Measurements from ENCODE around the gene OBI1.
A peak's percentile ranks its signal among the peaks of the same experiment; 100 is the strongest.

Gene OBI1

GRCh38 chr13:78675112-78675511, 16.2 kb upstream of the OBI1 start:
- Histone ChIP-seq H3K27ac (replicated peaks; ENCODE audit: low read length) (no peak overlapping the region), H2BK15ac (ENCODE audit: low read length) (no peak overlapping the region), H3K23ac (ENCODE audit: low read depth, low read length, poor library complexity) (no peak overlapping the region), H3K79me1 (ENCODE audit: low read depth, low read length) (no peaks in the 10 kb centered on the region), H2AK5ac (ENCODE audit: low read depth, low read length) (no peak overlapping the region), H3K4me1 (ENCODE audit: control insufficient read depth in 2 of 2, insufficient read depth in 1 of 2, low read depth in 1 of 2, low read length in 2 of 2) (peaks cover 0 to under 1% of the 10 kb centered on the region in 2 donors), H3K9ac (ENCODE audit: low read depth, low read length, poor library complexity) (no peak overlapping the region), H3K27me3 (ENCODE audit: control insufficient read depth in 3 of 3, insufficient read depth in 3 of 3, low read depth in 1 of 3, low read length in 3 of 3) (peaks cover 0 to 27% (median 0%) of the 10 kb centered on the region in 3 experiments), H3K36me3 (replicated peaks in 1 of 2; ENCODE audit: control insufficient read depth in 2 of 2, insufficient read depth in 2 of 2, low read length in 2 of 2) (no peaks in the 10 kb centered on the region), H2BK5ac (ENCODE audit: low read length) (no peak overlapping the region), H3K18ac (ENCODE audit: low read length) (no peak overlapping the region), H4K91ac (ENCODE audit: low read depth, low read length, poor library complexity) (no peak overlapping the region), H2BK120ac (ENCODE audit: low read depth, low read length) (no peak overlapping the region), H2BK12ac (ENCODE audit: low read length) (no peak overlapping the region), H3K9me3 (replicated peaks in 1 of 2; ENCODE audit: control insufficient read depth in 2 of 2, insufficient read depth in 1 of 2, low read depth in 1 of 2, low read length in 2 of 2) (no peaks in the 10 kb centered on the region), H3K4ac (ENCODE audit: low read length) (no peak overlapping the region), H4K8ac (ENCODE audit: low read depth, low read length) (no peak overlapping the region), H2AFZ (ENCODE audit: low read length) (peak overlapping the region; percentile 12), H3K4me3 (ENCODE audit: low read length in 2 of 2) (no peak overlapping the region), H3K4me2 (ENCODE audit: insufficient read depth, low read length, poor library complexity, severe bottlenecking) (no peak overlapping the region), H3K14ac (ENCODE audit: low read length) (no peak overlapping the region)
- WGBS, 2 donors (ENCODE audit: extremely low coverage in 2 of 2, insufficient read length in 2 of 2, insufficient replicate concordance in 1 of 2) = no CpG with 5 or more reads among the region's 3 CpGs
- DNase-seq (ENCODE audit: low spot score) = no peak

DNA sequence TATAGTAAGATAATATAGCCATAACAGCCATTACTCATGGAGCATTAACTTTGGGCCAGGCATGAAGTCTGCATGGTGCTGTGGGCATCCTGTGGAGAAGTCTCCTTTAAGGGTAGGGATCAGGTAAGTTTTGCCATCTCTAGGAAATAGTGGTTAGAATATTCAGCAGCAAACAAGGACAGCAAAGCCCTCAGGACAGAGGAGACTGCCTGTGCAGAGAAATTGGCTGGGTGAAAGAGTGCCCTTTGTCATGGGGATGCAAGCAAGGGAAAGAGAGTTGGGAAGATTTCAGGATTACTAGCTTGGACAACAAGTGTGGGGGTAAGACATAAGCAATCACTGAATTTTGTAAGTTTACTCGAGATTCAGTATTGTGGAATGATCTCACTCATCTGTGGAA, 15.7 kb upstream of the OBI1 start:
- Histone ChIP-seq H2BK120ac (ENCODE audit: low read depth, low read length) (no peak overlapping the region), H2BK5ac (ENCODE audit: low read length) (no peak overlapping the region), H3K9me3 (replicated peaks in 1 of 2; ENCODE audit: control insufficient read depth in 2 of 2, insufficient read depth in 1 of 2, low read depth in 1 of 2, low read length in 2 of 2) (no peaks in the 10 kb centered on the region), H3K9ac (ENCODE audit: low read depth, low read length, poor library complexity) (no peak overlapping the region), H3K27ac (replicated peaks; ENCODE audit: low read length) (no peak overlapping the region), H2BK12ac (ENCODE audit: low read length) (no peak overlapping the region), H4K8ac (ENCODE audit: low read depth, low read length) (no peak overlapping the region), H2AFZ (ENCODE audit: low read length) (no peak overlapping the region), H3K4ac (ENCODE audit: low read length) (no peak overlapping the region), H3K18ac (ENCODE audit: low read length) (no peak overlapping the region), H3K4me2 (ENCODE audit: insufficient read depth, low read length, poor library complexity, severe bottlenecking) (no peak overlapping the region), H3K4me1 (ENCODE audit: control insufficient read depth in 2 of 2, insufficient read depth in 1 of 2, low read depth in 1 of 2, low read length in 2 of 2) (no peaks in the 10 kb centered on the region), H2AK5ac (ENCODE audit: low read depth, low read length) (no peak overlapping the region), H3K14ac (ENCODE audit: low read length) (no peak overlapping the region), H3K4me3 (ENCODE audit: low read length in 2 of 2) (no peak overlapping the region), H3K23ac (ENCODE audit: low read depth, low read length, poor library complexity) (no peak overlapping the region), H3K27me3 (ENCODE audit: control insufficient read depth in 3 of 3, insufficient read depth in 3 of 3, low read depth in 1 of 3, low read length in 3 of 3) (peaks cover 0 to 27% (median 0%) of the 10 kb centered on the region in 3 experiments), H3K79me1 (ENCODE audit: low read depth, low read length) (no peaks in the 10 kb centered on the region), H2BK15ac (ENCODE audit: low read length) (no peak overlapping the region), H4K91ac (ENCODE audit: low read depth, low read length, poor library complexity) (no peak overlapping the region), H3K36me3 (replicated peaks in 1 of 2; ENCODE audit: control insufficient read depth in 2 of 2, insufficient read depth in 2 of 2, low read length in 2 of 2) (no peaks in the 10 kb centered on the region)
- no peak for DNase-seq (ENCODE audit: low spot score)
- no CpG with 5 or more reads among the region's 1 CpG for WGBS, 2 donors (ENCODE audit: extremely low coverage in 2 of 2, insufficient read length in 2 of 2, insufficient replicate concordance in 1 of 2)

- H2AFZ ChIP-seq (ENCODE audit: low read length) = no peak overlapping the region
- H3K4me3 ChIP-seq (ENCODE audit: low read length in 2 of 2) = no peak overlapping the region
- H4K91ac ChIP-seq (ENCODE audit: low read depth, low read length, poor library complexity) = no peak overlapping the region
- no peak overlapping the region for H3K27ac ChIP-seq (replicated peaks; ENCODE audit: low read length)
- no peak overlapping the region for H3K18ac ChIP-seq (ENCODE audit: low read length)
- H3K27me3 ChIP-seq (ENCODE audit: control insufficient read depth in 3 of 3, insufficient read depth in 3 of 3, low read depth in 1 of 3, low read length in 3 of 3) = peaks cover 0 to 2% (median 0%) of the 10 kb centered on the region in 3 experiments
- H2BK15ac ChIP-seq (ENCODE audit: low read length) = no peak overlapping the region
- H3K23ac ChIP-seq (ENCODE audit: low read depth, low read length, poor library complexity) = no peak overlapping the region
- H3K4me1 ChIP-seq (ENCODE audit: control insufficient read depth in 2 of 2, insufficient read depth in 1 of 2, low read depth in 1 of 2, low read length in 2 of 2) = peaks cover 0 to 3% of the 10 kb centered on the region in 2 donors
- no CpG with 5 or more reads among the region's 2 CpGs for WGBS, 2 donors (ENCODE audit: extremely low coverage in 2 of 2, insufficient read length in 2 of 2, insufficient replicate concordance in 1 of 2)
- H3K4me2 ChIP-seq (ENCODE audit: insufficient read depth, low read length, poor library complexity, severe bottlenecking) = no peak overlapping the region
- H2AK5ac ChIP-seq (ENCODE audit: low read depth, low read length) = no peak overlapping the region
- peaks cover 2% of the 10 kb centered on the region for H3K79me1 ChIP-seq (ENCODE audit: low read depth, low read length)
- no peaks in the 10 kb centered on the region for H3K36me3 ChIP-seq (replicated peaks in 1 of 2; ENCODE audit: control insufficient read depth in 2 of 2, insufficient read depth in 2 of 2, low read length in 2 of 2)
- no peak overlapping the region for H2BK5ac ChIP-seq (ENCODE audit: low read length)
- no peak overlapping the region for H2BK120ac ChIP-seq (ENCODE audit: low read depth, low read length)
- no peak overlapping the region for H3K9ac ChIP-seq (ENCODE audit: low read depth, low read length, poor library complexity)
- H3K4ac ChIP-seq (ENCODE audit: low read length) = no peak overlapping the region
- H4K8ac ChIP-seq (ENCODE audit: low read depth, low read length) = no peak overlapping the region
- H3K14ac ChIP-seq (ENCODE audit: low read length) = no peak overlapping the region
- no peaks in the 10 kb centered on the region for H3K9me3 ChIP-seq (replicated peaks in 1 of 2; ENCODE audit: control insufficient read depth in 2 of 2, insufficient read depth in 1 of 2, low read depth in 1 of 2, low read length in 2 of 2)
- no peak for DNase-seq (ENCODE audit: low spot score)
- H2BK12ac ChIP-seq (ENCODE audit: low read length) = no peak overlapping the region
Observed at GRCh38 chr13:78662467-78662866, 3.5 kb upstream of the OBI1 start.

GRCh38 chr13:78660495-78660857, 1.5 kb upstream of the OBI1 start:
- Histone ChIP-seq H3K27ac (replicated peaks; ENCODE audit: low read length) (no peak overlapping the region), H3K18ac (ENCODE audit: low read length) (no peak overlapping the region), H2BK12ac (ENCODE audit: low read length) (no peak overlapping the region), H3K4ac (ENCODE audit: low read length) (no peak overlapping the region), H2AK5ac (ENCODE audit: low read depth, low read length) (no peak overlapping the region), H4K91ac (ENCODE audit: low read depth, low read length, poor library complexity) (no peak overlapping the region), H2BK120ac (ENCODE audit: low read depth, low read length) (no peak overlapping the region), H3K36me3 (replicated peaks in 1 of 2; ENCODE audit: control insufficient read depth in 2 of 2, insufficient read depth in 2 of 2, low read length in 2 of 2) (peaks cover 0 to 6% of the 10 kb centered on the region in 2 donors), H3K79me1 (ENCODE audit: low read depth, low read length) (peaks cover 2% of the 10 kb centered on the region), H3K9ac (ENCODE audit: low read depth, low read length, poor library complexity) (no peak overlapping the region), H3K9me3 (replicated peaks in 1 of 2; ENCODE audit: control insufficient read depth in 2 of 2, insufficient read depth in 1 of 2, low read depth in 1 of 2, low read length in 2 of 2) (no peaks in the 10 kb centered on the region), H3K4me1 (ENCODE audit: control insufficient read depth in 2 of 2, insufficient read depth in 1 of 2, low read depth in 1 of 2, low read length in 2 of 2) (peaks cover 0 to 3% of the 10 kb centered on the region in 2 donors), H2BK5ac (ENCODE audit: low read length) (no peak overlapping the region), H2AFZ (ENCODE audit: low read length) (no peak overlapping the region), H3K27me3 (ENCODE audit: control insufficient read depth in 3 of 3, insufficient read depth in 3 of 3, low read depth in 1 of 3, low read length in 3 of 3) (peaks cover 0 to 2% (median 0%) of the 10 kb centered on the region in 3 experiments), H2BK15ac (ENCODE audit: low read length) (no peak overlapping the region), H3K23ac (ENCODE audit: low read depth, low read length, poor library complexity) (no peak overlapping the region), H3K14ac (ENCODE audit: low read length) (no peak overlapping the region), H4K8ac (ENCODE audit: low read depth, low read length) (no peak overlapping the region), H3K4me3 (ENCODE audit: low read length in 2 of 2) (no peak overlapping the region), H3K4me2 (ENCODE audit: insufficient read depth, low read length, poor library complexity, severe bottlenecking) (no peak overlapping the region)
- no CpG with 5 or more reads among the region's 4 CpGs for WGBS, 2 donors (ENCODE audit: extremely low coverage in 2 of 2, insufficient read length in 2 of 2, insufficient replicate concordance in 1 of 2)
- DNase-seq (ENCODE audit: low spot score) = no peak

Measured in neuronal stem cell (in vitro differentiated cells).